ENCODE data around the gene OLFML3. TPM values are rescaled to one million over a fixed set of nuclear protein-coding genes. Genes with fewer than 3 reads are reported as not detected.
A peak's percentile ranks its signal among the peaks of the same experiment; 100 is the strongest.

OLFML3 gene
- total RNA-seq, 4 donors from 2014 or later: 8.3 to 21.0 (median 18.0) TPM

DNA sequence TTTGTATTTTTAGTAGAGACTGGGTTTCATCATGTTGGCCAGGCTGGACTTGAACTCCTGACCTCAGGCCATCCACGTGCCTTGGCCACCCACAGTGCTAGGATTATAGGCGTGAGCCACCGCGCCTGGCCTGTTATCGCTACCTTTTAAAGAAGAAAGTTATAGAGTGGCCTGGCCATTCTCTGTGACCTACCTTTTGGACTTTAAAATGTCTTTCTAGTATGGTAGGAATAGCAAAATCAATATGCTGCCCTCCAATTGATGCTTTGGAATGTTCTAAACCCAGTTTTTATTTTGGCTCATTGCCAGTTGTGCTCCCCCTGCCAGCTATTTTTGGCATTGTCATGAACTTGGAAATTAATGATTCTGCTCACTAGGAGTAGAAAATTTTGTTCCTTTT is 30.3 kb upstream of the OLFML3 start:
- no peaks in the 10 kb centered on the region for H3K27me3 ChIP-seq
- H3K36me3 ChIP-seq: peaks cover 14% of the 10 kb centered on the region
- no peak overlapping the region for H3K27ac ChIP-seq
- DNase-seq (ENCODE audit: low spot score in 2 of 2): no peak
- TF ChIP-seq, protein P1, sequence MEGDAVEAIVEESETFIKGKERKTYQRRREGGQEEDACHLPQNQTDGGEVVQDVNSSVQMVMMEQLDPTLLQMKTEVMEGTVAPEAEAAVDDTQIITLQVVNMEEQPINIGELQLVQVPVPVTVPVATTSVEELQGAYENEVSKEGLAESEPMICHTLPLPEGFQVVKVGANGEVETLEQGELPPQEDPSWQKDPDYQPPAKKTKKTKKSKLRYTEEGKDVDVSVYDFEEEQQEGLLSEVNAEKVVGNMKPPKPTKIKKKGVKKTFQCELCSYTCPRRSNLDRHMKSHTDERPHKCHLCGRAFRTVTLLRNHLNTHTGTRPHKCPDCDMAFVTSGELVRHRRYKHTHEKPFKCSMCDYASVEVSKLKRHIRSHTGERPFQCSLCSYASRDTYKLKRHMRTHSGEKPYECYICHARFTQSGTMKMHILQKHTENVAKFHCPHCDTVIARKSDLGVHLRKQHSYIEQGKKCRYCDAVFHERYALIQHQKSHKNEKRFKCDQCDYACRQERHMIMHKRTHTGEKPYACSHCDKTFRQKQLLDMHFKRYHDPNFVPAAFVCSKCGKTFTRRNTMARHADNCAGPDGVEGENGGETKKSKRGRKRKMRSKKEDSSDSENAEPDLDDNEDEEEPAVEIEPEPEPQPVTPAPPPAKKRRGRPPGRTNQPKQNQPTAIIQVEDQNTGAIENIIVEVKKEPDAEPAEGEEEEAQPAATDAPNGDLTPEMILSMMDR (IDR thresholded peaks at IDR 0.05): peak; percentile 5 to 20
- TF ChIP-seq POLR2AphosphoS5 (IDR thresholded peaks at IDR 0.05): no peak
- peaks cover 27% of the 10 kb centered on the region for H3K4me1 ChIP-seq
- 76% methylated on average over 5 of the region's 5 CpGs for WGBS
- no peak overlapping the region for H3K4me3 ChIP-seq
- H3K9me3 ChIP-seq: no peaks in the 10 kb centered on the region

DNA sequence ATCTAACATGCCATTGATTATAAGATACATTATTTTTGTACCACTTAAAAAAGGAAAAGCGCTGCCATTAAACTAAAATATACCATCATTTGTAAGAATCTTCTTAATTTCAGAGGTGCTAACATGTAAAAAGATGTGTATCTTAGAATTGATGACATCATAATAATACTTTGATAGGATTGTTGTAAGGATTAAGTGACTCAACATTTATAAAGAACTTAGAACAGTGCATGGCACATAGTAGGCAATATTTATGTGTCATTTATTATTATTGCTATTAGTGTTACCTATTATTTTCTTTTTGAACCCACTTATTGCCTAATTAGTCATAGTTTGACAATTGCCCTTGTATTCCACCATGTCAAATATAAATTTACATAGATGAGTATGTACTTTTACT is 28.4 kb upstream of the OLFML3 start:
- no peaks in the 10 kb centered on the region for H3K27me3 ChIP-seq
- no peak overlapping the region for H3K27ac ChIP-seq
- no peak for DNase-seq (ENCODE audit: low spot score in 2 of 2)
- H3K9me3 ChIP-seq: no peaks in the 10 kb centered on the region
- TF ChIP-seq EP300 (IDR thresholded peaks at IDR 0.05) (no peak), POLR2A (IDR thresholded peaks at IDR 0.05) (no peak), POLR2AphosphoS5 (IDR thresholded peaks at IDR 0.05) (no peak)
- TF ChIP-seq, protein P1 (IDR thresholded peaks at IDR 0.05): no peak
- 96% methylated on average over 1 of the region's 1 CpG for WGBS
- peaks cover 20% of the 10 kb centered on the region for H3K36me3 ChIP-seq
- no peak overlapping the region for H3K4me3 ChIP-seq
- H3K4me1 ChIP-seq: peaks cover 27% of the 10 kb centered on the region

DNA sequence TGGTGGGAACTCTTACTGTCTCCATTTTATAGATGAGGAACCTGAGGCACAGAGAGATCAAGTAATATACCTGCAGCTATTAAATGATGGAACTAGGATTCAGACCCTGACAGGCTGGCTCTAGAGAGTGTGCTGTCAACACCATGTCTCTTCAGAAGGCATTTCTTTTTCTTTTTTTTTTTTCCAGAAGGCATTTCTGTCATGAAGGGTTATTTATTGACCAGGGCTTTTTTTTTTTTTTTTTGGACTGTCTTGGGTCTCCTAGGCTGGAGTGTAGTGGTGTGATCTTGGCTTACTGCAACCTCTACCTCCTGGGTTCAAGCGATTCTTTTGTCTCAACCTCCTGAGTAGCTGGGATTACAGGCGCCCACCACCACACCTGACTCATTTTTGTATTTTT is 27.6 kb upstream of the OLFML3 start:
- no peak for DNase-seq (ENCODE audit: low spot score in 2 of 2)
- WGBS: 97% methylated on average over 2 of the region's 2 CpGs
- no peak overlapping the region for H3K4me3 ChIP-seq
- H3K27me3 ChIP-seq: no peaks in the 10 kb centered on the region
- H3K27ac ChIP-seq: no peak overlapping the region
- H3K9me3 ChIP-seq: no peaks in the 10 kb centered on the region
- TF ChIP-seq, protein P1 (IDR thresholded peaks at IDR 0.05): no peak
- no peak for TF ChIP-seq POLR2AphosphoS5 (IDR thresholded peaks at IDR 0.05)
- no peak for TF ChIP-seq EP300 (IDR thresholded peaks at IDR 0.05)
- no peak for TF ChIP-seq POLR2A (IDR thresholded peaks at IDR 0.05)
- peaks cover 28% of the 10 kb centered on the region for H3K36me3 ChIP-seq
- H3K4me1 ChIP-seq: peaks cover 22% of the 10 kb centered on the region

DNA sequence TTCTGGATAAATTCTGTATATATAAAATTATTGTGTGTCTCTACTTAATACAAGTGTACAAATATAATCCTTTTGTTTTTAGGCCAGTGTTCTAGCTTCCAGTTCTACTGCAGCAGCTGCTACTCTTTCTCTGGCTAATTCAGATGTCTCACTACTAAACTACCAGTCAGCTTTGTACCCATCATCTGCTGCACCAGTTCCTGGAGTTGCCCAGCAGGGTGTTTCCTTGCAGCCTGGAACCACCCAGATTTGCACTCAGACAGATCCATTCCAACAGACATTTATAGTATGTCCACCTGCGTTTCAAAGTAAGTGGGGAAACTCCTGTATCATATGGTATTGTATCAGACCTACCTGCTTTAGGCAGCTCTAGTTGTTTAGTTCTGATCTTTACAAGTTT is 21.3 kb upstream of the OLFML3 start:
- TF ChIP-seq POLR2A (IDR thresholded peaks at IDR 0.05): no peak
- TF ChIP-seq EP300 (IDR thresholded peaks at IDR 0.05): no peak
- TF ChIP-seq POLR2AphosphoS5 (IDR thresholded peaks at IDR 0.05): no peak
- TF ChIP-seq, protein P1 (IDR thresholded peaks at IDR 0.05): no peak
- no peaks in the 10 kb centered on the region for H3K9me3 ChIP-seq
- H3K27ac ChIP-seq: no peak overlapping the region
- no peaks in the 10 kb centered on the region for H3K4me1 ChIP-seq
- DNase-seq (ENCODE audit: low spot score in 2 of 2): no peak
- H3K27me3 ChIP-seq: no peaks in the 10 kb centered on the region
- H3K36me3 ChIP-seq: peaks cover 62% of the 10 kb centered on the region
- 73% methylated on average over 1 of the region's 1 CpG for WGBS
- no peak overlapping the region for H3K4me3 ChIP-seq

DNA sequence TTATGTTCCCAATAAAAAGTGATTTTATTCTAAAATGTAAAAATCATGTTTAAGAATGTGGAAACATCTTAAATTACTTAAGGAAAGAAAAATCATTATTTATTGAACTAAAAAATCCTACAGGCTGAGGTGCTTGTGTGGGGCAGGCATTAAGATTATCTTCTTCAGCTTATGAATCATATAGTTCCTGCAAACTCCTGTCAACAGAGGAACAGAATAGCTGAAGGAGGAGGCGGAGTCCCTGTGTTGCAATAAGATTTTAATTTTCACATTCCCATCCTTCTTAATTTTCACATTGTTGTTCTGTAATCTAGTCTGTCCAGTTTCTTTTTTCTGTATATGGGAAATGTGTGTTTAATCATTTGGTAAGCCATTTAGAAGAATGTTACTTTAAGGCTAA is 20.6 kb upstream of the OLFML3 start:
- Histone ChIP-seq H3K27ac (no peak overlapping the region), H3K4me1 (no peaks in the 10 kb centered on the region), H3K27me3 (no peaks in the 10 kb centered on the region), H3K4me3 (no peak overlapping the region), H3K36me3 (peaks cover 63% of the 10 kb centered on the region), H3K9me3 (no peaks in the 10 kb centered on the region)
- TF ChIP-seq, protein P1 (IDR thresholded peaks at IDR 0.05): no peak
- TF ChIP-seq POLR2A (IDR thresholded peaks at IDR 0.05) (no peak), POLR2AphosphoS5 (IDR thresholded peaks at IDR 0.05) (no peak), EP300 (IDR thresholded peaks at IDR 0.05) (no peak)
- 79% methylated on average over 1 of the region's 1 CpG for WGBS
- DNase-seq (ENCODE audit: low spot score in 2 of 2): no peak

All from suprapubic skin (tissue), 4 donors.